Endodermal cell (in vitro differentiated cells): ENCODE results near the gene WSB1. TPM values are rescaled to one million over a fixed set of nuclear protein-coding genes. Genes with fewer than 3 reads are reported as not detected.
"Not testable (repeated sequence)": the region's sequence is repeated elsewhere in the genome, so short reads cannot be mapped to it uniquely, and the experiment has no call there.

Experiments used
- DNase-seq: peaks from one replicate; pipeline ENCODE4 v3.0.0-alpha.2; 2017
- H3K27ac ChIP-seq: 2 replicates; pipeline ENCODE4 v1.5.1; 2013; ENCODE audit warnings: mild to moderate bottlenecking, low read depth, low read length, moderate library complexity
- H3K27me3 ChIP-seq: 2 replicates; pipeline ENCODE4 v1.6.1; 2013; ENCODE audit warnings: mild to moderate bottlenecking, low read length, moderate library complexity; ENCODE audit not compliant: insufficient read depth, control insufficient read depth, poor library complexity, severe bottlenecking
- H3K36me3 ChIP-seq: 2 replicates; pipeline ENCODE4 v1.7.0; 2013; ENCODE audit warnings: mild to moderate bottlenecking, low read length, moderate library complexity; ENCODE audit not compliant: control insufficient read depth, insufficient read depth
- H3K4me1 ChIP-seq: one replicate; pipeline ENCODE4 v1.7.0; 2013; ENCODE audit warnings: low read length; ENCODE audit not compliant: control insufficient read depth, insufficient read depth
- H3K4me3 ChIP-seq: 2 replicates; pipeline ENCODE4 v1.5.1; 2013; ENCODE audit warnings: mild to moderate bottlenecking, low read length, moderate library complexity
- H3K9ac ChIP-seq: 2 replicates; pipeline ENCODE4 v1.6.1; 2013; ENCODE audit warnings: mild to moderate bottlenecking, low read length, moderate library complexity; ENCODE audit not compliant: poor library complexity, severe bottlenecking; ENCODE audit errors: extremely low read depth
- H3K9me3 ChIP-seq: 2 replicates; pipeline ENCODE4 v1.6.1; 2013; ENCODE audit warnings: mild to moderate bottlenecking, low read length, moderate library complexity; ENCODE audit not compliant: control insufficient read depth
- H3K27ac Mint-ChIP-seq: 2 replicates; pipeline ENCODE4 v1.8.0; 2020; ENCODE audit warnings: mixed read lengths
- H3K27me3 Mint-ChIP-seq: 2 replicates; pipeline ENCODE4 v1.8.0; 2021; ENCODE audit warnings: mild to moderate bottlenecking, mixed read lengths; ENCODE audit not compliant: insufficient read depth
- H3K36me3 Mint-ChIP-seq: 2 replicates; pipeline ENCODE4 v1.8.0; 2020; ENCODE audit warnings: low read depth, mixed read lengths
- H3K4me1 Mint-ChIP-seq: 2 replicates; pipeline ENCODE4 v1.8.0; 2020; ENCODE audit warnings: mixed read lengths
- H3K4me3 Mint-ChIP-seq: 2 replicates; pipeline ENCODE4 v1.8.0; 2020; ENCODE audit warnings: mild to moderate bottlenecking, moderate library complexity, mixed read lengths
- H3K9me3 Mint-ChIP-seq: 2 replicates; pipeline ENCODE4 v1.8.0; 2020; ENCODE audit warnings: mild to moderate bottlenecking, mixed read lengths
- CTCF ChIP-seq: fragments of 200-600 bp; sonication (generic); conservative IDR thresholded peaks from 2 replicates; pipeline ENCODE4 v1.5.0; 2021; ENCODE audit warnings: antibody characterized with exemption, mild to moderate bottlenecking
- WGBS, 2 experiments: methylation state at CpG; one replicate each; pipeline versions ENCODE4 v1.1.5 to v1.1.7; 2013; ENCODE audit warnings: missing lambda C conversion rate in 2 of 2, mixed read lengths in 1 of 2; ENCODE audit not compliant: insufficient coverage in 1 of 2, insufficient read length in 1 of 2; 5-methylcytosine and 5-hydroxymethylcytosine counted together
- total RNA-seq, 2 donors: library from RNA; stranded (reverse); fragmentation: NEBNext Ultra II Directional in 1 of 2; extraction: Animal tissue kit (Norgen Biotek cat#: 25700) in 1 of 2; gene quantifications; 2 replicates in 1 of 2; 3 replicates in 1 of 2; pipeline ENCODE4 v1.2.1, GENCODE V29; 2021

Gene WSB1
- total RNA-seq, 2 donors from 2014 or later = 236 to 270 TPM

GRCh38 chr17:27247958-27248342, 46.0 kb upstream of the WSB1 start:
- H3K4me3 ChIP-seq = no peak overlapping the region
- 83 to 91% methylated on average over 3 of the region's 3 CpGs for WGBS, 2 experiments
- no peak overlapping the region for H3K27ac ChIP-seq
- H3K9me3 ChIP-seq = no peaks in the 10 kb centered on the region
- no peaks in the 10 kb centered on the region for H3K27me3 ChIP-seq
- no peaks in the 10 kb centered on the region for H3K9me3 Mint-ChIP-seq
- no peak for TF ChIP-seq CTCF
- no peak for DNase-seq
- no peak overlapping the region for H3K4me3 Mint-ChIP-seq
- peaks cover 4% of the 10 kb centered on the region for H3K4me1 Mint-ChIP-seq
- no peaks in the 10 kb centered on the region for H3K36me3 Mint-ChIP-seq
- peaks cover 29% of the 10 kb centered on the region for H3K27me3 Mint-ChIP-seq
- no peak overlapping the region for H3K9ac ChIP-seq
- H3K27ac Mint-ChIP-seq = no peak overlapping the region
- no peaks in the 10 kb centered on the region for H3K36me3 ChIP-seq
- no peaks in the 10 kb centered on the region for H3K4me1 ChIP-seq

- WGBS, 2 experiments = 86 to 88% methylated on average over 1 of the region's 1 CpG
- not testable (repeated sequence) for H3K4me3 ChIP-seq, H3K27me3 ChIP-seq, H3K27ac Mint-ChIP-seq, DNase-seq, H3K4me1 ChIP-seq, H3K36me3 Mint-ChIP-seq, H3K4me3 Mint-ChIP-seq, H3K9ac ChIP-seq, H3K9me3 Mint-ChIP-seq, H3K9me3 ChIP-seq, H3K36me3 ChIP-seq, H3K4me1 Mint-ChIP-seq, H3K27ac ChIP-seq
- H3K27me3 Mint-ChIP-seq = peaks cover 36% of the 10 kb centered on the region
These were observed 43.1 kb upstream of the WSB1 start for GRCh38 chr17:27250791-27251190.

- not testable (repeated sequence) for H3K36me3 ChIP-seq
These were observed 39.1 kb upstream of the WSB1 start for GRCh38 chr17:27254802-27255201.

GRCh38 chr17:27256225-27257030, 37.5 kb upstream of the WSB1 start:
- H3K4me3 ChIP-seq = no peak overlapping the region
- 93 to 95% methylated on average over 3 to 5 of the region's 5 CpGs for WGBS, 2 experiments
- H3K9ac ChIP-seq = no peak overlapping the region
- H3K4me1 ChIP-seq = no peaks in the 10 kb centered on the region
- H3K27ac ChIP-seq = no peak overlapping the region
- no peaks in the 10 kb centered on the region for H3K9me3 ChIP-seq
- no peaks in the 10 kb centered on the region for H3K9me3 Mint-ChIP-seq
- no peaks in the 10 kb centered on the region for H3K4me1 Mint-ChIP-seq
- H3K27me3 Mint-ChIP-seq = peaks cover 21% of the 10 kb centered on the region
- H3K27ac Mint-ChIP-seq = no peak overlapping the region
- no peak for TF ChIP-seq CTCF
- H3K36me3 Mint-ChIP-seq = no peaks in the 10 kb centered on the region
- no peak overlapping the region for H3K4me3 Mint-ChIP-seq
- no peaks in the 10 kb centered on the region for H3K36me3 ChIP-seq
- DNase-seq = no peak
- no peaks in the 10 kb centered on the region for H3K27me3 ChIP-seq

More at GRCh38 chr17:27254802-27255201, 39.1 kb upstream of the WSB1 start:
- H3K9ac ChIP-seq, H3K27ac ChIP-seq, H3K4me1 ChIP-seq, H3K27ac Mint-ChIP-seq, H3K9me3 ChIP-seq, H3K4me3 ChIP-seq, H3K27me3 ChIP-seq, H3K4me3 Mint-ChIP-seq, H3K9me3 Mint-ChIP-seq, DNase-seq, H3K36me3 Mint-ChIP-seq, H3K4me1 Mint-ChIP-seq: not testable (repeated sequence)
- peaks cover 32% of the 10 kb centered on the region for H3K27me3 Mint-ChIP-seq
- WGBS, 2 experiments = 88 to 100% methylated on average over 1 to 4 of the region's 4 CpGs
